Activated CD4-positive, alpha-beta T cell treated with anti-CD3 and anti-CD28 coated beads, Interleukin-2, amount 50 U/mL, for 1 hour (primary cell): ENCODE results near the gene SLC39A11.

Source experiments
- DNase-seq: peaks from one replicate; pipeline ENCODE4 v3.0.0-alpha.2; 2020

The SLC39A11 gene

DNA sequence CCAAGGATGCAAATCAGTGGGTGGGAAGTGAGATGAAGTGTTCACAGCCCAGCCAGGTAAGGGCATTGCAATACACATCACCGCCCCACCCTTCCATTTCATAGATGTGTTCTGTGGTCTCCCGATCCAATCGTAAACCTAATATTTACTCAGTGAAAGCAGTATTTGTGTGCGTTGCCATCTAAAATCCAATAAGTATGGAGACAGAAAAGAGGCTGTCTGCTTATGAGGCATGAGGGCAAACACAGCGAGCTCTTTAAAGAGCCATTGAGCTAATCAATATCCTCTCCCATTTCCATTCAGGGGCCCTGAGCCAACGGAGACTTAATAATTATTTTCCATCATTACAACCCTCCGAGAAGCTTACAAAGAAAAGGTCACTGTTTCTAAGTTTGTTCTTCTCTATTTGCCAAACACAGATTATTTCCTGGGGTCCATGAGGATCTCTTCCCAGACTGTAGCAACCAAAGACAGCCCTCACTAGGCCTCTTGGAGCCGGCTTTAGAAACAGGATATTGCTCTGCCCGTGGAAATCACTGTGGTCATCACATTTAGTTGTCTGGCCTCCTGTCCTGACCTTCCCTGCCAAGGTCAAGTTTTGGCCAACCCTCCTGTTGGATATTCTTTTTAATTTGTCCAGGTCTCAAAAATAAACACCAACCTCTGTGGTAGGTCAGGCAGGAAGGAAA is 120.1 kb downstream of the SLC39A11 start:
- DNase-seq: no peak

DNA sequence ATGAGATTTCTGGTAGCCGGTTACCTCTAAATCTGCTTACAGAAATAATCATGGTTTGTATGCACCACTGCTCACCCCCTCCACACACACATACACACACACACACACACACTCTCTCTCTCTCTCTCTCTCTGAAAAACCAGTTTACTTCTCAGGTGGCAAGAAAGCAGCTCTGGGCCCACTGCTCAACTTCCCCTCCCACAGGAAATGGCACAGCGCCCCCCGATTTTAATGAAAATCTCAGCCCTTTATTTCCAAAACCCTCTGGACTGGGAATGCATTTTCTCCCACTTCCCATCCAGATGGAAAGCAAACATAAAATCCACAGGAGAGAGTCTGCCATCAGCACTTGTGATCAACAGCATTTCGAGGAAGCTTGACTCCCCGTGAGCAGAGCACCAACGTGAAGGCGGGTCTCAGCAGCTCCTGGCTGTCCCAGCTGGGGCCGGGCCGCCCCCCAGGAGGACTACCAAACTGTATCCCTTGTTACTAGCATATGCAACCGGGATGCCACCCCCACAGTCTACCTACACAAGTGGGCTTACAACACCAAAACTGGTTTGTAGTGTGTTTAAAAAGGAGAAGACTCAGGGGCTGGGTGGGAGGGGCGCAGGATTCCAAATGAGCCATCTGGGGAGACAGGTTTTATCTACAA is 121.1 kb downstream of the SLC39A11 start:
- DNase-seq: no peak

DNA sequence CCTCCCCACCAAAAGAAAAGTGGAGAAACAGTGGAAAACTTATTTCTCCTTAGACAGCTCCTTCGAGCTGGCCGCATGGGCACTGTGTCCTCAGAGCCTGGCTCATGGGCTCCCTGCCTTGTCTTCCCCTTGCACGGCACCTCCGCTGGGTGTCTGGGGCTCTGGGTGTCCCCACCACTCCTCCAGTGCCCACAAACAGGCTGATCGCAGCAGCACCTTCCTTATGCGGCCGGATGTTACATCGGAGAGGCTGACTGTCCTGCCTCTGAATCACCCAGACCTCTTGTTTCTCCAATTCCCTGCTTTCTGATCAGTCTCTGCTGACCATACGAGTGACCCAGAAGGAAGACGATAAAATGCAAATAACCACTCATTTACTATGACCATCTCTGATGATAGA is 121.7 kb downstream of the SLC39A11 start:
- DNase-seq: no peak

DNA sequence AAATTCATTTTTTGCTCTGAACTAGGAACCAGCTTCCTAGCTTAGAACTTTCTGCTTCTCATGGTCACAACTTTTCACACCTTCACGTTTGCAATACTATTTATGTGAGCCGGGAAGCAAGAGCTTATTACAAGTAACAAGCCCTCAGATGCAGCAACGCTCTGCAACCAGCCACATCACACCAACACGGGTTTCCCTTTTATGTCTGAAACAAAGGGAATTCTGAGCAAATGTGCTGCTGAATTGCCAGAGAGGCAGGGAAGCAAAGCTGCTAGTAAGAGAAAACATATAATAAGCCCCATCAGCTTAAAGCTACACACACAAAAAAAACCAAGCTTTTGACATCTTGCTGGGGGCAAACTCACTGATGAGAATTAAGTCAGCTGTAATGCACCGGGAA is 122.2 kb downstream of the SLC39A11 start:
- DNase-seq: no peak

DNA sequence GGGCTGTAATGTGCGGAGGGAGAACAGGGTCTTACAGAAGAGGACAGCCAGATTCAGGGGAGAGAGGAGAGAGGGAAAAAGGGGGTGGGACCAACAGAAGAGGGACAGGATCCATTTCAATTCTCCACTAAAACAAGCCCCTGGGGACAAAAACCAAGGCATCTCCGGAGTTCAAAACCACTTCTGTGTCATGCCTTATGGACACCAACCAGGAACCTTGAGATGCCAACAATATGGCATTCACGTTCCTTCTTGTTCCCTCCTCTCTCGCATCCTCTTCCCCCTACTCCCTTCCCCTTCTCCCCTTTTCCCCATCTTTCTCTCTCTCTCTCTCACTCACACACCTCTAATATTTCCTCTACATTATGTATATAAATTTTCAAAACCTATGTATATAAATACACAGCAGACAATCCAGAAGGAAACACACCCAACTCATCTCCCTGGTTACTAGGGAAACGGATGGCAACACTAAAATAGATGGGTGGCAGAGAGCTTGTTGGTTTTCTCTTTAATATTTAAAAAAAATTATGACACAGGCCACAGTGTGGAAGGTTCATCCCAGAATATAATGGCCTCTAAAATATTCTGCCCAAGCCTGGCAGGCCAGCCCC is 123.1 kb downstream of the SLC39A11 start:
- DNase-seq: no peak

DNA sequence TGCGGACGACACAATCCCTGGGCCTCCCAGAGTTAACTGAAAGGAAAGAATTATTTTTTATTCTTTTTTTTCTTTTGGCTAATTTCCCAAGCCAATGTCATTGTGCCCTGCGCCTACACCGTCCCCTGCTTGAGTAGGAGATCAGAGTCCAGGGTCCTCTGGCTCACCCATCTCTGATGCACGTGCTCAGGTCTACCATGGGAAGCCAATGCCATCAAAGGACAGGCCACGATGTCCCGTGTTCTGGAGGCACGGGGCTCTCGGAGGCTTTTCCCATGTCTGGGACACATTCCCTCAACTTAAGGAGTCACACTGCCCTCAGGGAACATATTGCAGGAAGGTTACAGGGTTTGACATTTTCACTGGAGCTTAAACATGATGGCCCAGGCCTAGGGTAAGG is 123.7 kb downstream of the SLC39A11 start:
- DNase-seq: no peak

DNA sequence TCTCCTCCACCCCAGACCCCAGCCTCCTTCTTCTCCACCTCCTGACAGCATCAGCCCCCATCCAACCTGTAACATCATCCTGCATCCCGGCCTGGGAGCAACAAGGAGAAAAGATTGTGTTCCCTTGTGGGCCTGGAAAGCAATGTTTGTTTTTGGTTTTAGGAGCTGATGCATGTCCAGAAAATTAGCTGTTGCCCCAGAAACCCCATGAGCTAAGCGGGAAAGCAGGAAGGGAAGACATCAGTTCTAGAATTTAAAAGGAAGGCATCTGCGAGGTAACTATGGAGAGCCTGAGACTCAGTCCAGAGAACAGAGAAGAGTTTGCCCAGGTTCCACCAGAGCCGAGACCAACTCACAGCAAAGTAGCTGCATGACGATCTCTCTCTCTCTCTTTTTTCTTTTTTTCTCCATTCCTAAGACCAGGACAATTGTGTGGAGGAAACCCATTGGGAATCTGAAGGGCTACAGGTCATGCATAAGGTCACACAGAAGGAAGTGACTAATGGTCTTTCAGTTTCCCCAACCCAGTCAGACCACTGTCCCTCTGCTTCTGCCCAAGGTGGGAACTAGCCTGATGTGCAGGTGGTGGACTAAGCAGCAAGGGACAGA is 124.4 kb downstream of the SLC39A11 start:
- DNase-seq: no peak

DNA sequence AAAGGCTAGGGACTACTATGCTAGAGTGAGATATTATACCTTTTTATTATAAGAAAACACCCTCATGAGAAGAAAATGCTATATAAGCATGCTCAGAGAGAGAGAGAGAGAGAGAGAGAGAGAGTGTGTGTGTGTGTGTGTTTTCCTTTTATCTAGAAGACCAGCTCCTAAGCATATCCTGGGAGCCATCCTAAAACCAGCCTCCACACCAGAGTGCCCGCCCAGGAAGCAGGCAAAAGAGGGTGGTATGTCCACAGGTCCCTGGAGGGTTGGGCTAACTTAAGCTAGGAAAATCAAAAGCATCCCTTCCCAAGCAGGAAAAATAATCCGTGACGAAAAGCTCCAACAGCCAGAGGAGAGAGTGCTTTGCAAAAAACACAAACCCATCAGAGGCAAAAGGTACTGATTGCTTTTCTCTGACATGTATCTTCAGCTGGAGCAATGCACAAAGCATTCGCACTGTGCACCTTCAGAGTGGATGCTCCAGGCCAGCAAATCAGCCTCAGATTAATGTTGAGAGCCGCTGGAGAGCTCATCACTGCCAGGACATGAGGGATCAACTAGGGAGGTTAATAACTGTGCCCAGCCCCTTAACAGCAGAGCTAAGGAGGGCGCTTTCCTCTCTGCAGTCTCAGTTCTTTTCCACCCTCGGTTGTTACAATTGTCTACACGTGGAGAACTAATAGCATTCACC is 125.1 kb downstream of the SLC39A11 start:
- no peak for DNase-seq

DNA sequence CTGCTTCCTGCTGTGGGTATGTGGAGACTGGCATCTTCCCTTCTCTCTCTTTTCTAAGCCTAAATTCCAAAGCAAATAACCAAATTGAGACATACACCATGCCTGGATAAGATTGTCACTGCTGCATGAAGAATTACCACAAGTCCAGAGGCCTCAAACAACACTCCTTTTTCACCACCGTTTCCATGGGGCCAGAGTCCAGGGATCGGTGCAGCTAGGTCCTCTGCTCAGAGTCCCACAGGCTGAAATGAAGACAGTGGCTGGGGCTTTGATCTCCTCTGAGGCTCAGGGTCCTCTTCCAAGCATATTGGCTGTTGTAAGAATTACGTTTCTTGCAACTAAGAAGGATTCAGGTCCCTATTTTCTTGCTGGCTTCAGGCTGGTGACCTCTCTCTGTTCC is 130.4 kb downstream of the SLC39A11 start:
- DNase-seq: no peak

DNA sequence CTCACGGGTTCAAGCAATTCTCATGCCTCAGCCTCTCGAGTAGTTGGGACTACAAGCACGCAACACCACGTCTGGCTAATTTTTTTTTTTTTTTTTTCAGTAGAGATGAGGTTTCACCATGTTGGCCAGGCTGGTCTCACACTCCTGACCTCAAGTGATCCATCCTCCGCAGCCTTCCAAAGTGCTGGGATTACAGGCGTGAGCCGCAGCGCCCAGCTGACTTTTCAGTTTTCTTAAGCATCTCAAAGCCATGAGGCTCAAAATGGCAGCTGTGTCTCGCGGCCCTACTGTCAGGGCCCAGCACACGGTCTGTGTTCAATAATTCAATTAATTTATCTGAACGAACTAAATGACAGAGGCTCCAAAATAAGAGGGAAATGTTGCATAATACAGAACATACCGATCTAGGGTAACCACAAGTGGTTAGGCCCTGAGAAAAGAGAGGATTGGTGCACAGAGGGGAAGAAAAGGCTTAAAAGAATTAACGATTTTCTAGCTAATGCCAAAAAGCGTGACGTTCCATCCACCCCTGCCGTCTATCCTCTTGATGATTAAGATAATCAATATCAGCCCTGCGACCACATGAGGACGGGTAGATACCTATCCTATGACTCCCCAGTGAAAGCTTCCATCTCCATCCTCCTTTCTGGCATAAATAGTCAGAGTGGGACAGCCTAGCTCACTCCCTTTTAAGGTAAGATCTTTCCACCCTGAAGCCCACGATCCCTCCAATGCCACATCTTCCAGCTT is 136.9 kb downstream of the SLC39A11 start:
- DNase-seq: no peak

DNA sequence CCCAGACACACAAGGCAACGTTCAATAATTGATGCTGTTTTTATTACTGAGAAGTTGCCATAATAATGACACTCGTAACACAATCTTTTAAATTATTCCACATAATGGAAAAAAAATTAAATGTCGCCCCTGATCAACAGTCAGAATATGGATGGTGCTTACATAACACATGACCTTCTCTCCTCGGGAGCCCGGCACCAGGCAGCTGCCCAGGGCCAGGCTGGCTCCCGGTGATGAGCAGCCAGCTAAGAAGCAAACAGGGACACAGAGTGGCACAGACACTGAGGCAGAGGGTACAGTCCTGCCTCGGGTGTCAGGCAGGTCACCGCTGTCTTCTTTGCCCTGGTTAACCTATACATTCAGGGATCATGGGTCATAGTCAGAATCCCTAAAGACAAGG is 137.9 kb downstream of the SLC39A11 start:
- DNase-seq: no peak

DNA sequence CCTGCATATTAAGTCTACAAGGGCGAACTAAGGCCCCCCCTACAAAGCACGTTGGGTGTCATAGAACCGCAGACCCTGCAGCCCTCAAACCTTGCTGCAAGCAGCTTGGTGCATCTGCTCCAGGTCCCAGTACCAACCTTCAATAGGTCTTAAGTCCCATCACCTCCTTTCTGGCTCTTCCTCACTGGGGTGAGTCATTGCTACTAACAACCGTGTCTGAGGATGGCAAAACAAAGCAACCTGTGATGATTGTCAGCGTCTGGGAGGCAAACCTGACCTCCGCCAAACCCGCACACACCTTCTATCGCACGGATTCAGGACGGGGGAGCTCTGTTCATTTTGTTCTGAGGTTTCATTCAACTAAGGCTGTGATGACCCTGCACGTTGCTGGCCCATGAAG is 138.9 kb downstream of the SLC39A11 start:
- no peak for DNase-seq

DNA sequence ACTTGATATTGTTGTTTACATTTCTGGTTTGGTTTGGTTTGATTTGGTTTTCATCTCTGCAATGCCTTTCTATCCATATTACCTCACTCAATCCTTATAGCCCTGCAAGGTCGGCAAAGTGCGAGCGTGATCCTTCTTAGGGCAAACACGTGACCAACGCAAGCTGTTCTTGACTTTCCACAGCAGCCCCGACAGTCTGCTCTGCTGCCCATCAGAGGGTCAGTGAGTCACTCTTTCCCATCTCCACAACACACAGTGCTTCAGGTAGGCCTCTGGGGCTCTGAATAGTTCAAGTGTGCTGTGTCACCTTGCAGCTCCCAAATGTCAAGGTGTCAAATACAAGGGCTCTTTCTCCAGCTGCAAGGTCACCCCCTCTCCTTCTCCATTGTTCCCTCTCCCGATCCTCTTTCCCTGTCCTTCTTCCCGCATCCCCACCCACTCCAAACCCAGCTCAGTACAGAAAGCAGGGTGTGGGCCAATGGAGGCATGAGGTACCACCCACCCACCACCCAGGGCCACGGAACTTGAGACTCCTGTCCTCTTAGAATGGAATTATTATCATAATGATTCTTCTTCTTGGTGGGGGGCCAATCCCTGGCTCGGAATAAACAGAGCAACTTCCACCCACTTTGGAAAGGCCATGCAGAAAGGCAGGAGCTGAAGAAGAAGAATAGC is 139.7 kb downstream of the SLC39A11 start:
- no peak for DNase-seq

DNA sequence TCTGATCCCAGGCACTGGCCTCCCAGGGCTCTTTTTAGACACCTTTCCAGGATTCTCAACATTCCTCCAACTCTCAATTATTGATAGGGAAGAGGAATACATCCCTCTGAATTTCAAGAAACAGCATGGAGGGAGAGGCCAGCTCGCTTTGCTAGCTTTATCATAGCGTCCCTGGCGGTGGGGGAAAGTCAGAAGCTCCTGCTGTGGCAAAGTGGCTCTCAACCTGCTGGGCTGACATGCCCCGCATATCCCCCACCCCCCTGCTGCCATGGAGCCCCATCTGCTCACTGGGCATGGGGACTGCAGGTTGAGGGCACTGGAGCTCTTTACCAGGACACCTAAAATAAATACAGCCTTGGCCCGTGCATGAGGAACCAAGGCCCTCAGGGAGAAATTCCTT is 140.3 kb downstream of the SLC39A11 start:
- DNase-seq: no peak

DNA sequence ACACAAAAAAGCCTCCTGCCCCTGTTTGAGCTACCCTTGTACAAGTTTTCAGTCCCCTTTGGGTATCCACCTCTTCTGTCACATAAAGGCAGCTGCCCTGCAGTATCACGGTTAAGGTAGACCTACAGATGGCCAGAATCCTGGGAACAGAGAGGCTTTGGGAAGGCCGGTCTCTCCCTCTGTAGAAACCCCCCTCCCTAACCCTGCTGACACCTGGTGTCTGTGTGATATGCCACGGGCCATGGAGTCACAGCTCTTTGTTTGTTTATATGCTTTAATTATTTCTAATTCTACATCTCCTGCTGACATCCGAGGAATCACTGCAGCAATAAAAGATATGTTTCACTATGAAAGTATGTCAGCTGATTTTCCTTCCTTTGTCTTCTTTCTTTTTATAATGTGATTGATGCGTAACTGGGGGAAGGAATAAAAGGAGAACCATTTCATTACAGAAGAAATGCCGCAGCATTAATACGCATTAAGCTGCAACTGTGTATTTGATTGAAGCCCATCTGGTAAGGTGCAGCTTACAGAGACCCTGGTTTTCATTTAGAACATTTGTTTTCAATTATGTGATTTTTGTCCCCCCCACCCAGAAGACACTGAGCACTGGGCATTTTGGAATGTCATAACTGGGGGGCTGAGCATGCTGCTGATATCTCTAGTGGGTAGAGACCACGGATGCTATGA is 142.1 kb downstream of the SLC39A11 start:
- DNase-seq: no peak

DNA sequence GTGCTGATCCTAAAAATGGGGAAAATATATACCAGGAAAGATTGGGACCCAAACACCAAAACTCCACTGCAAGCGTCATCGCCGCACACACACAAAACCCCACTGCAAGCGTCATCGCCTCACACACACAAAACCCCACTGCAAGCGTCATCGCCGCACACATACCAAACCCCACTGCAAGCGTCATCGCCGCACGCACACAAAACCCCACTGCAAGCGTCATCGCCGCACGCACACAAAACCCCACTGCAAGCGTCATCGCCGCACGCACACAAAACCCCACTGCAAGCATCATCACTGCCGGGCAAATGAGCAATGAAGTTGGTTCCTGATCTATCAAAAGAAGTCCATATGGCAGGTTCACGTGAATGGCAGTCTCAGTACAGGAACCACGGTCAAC is 144.4 kb downstream of the SLC39A11 start:
- no peak for DNase-seq

DNA sequence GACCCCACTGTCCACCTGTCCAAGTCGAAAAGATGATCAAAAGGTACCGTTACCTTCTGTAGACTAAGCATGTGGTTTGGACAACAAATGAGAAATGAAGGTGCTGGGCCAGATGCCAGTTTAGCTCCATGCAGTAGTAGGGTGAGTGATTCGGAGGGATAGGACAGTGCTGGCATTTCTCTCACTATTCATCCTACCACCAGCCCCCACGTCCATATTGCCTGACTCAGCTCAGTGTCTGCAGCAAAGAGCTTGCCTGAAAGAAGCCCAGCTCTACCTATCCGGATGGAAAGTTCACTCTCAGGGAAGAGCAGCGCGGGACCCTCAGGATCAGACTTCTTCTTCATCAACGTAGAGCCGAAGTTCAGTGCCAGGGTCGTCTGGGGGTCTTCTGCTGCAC is 145.0 kb downstream of the SLC39A11 start:
- no peak for DNase-seq

DNA sequence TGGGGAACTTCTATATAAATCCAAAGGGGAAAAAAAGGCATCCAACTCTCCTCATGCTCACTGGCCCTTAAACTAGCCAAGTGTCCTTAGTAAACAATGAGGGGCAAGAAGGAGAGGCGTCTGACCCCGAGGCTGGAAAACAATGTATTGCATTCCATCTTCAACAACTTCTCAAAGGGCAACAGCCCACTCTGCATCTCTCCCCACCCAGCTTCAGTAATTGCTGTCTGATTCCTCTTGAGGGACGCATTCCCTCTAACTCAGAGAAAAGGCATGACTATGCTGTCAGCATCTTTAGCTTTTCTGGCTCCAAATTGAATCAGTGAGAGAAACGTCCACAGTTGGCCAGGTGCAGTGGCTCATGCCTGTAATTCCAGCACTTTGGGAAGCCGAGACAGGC is 145.8 kb downstream of the SLC39A11 start:
- no peak for DNase-seq

DNA sequence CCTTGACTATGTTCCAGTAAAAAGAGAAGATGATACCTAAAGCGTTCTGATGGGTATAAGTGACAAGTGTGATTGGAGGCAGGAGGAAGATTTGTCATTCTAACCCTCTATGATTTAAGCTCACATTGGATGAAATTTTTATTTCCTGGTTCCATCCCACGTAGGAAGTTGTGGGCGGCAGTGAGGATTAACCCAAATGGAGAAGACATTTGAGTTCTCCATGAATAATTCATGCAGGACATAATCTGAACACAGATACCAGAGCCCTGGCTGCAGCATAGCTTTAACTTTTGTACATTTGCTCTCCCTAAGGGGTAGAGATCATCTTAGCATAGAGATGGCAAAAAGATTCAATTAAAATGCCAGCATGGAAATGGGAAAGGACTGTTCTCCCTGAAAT is 146.3 kb downstream of the SLC39A11 start:
- DNase-seq: no peak

DNA sequence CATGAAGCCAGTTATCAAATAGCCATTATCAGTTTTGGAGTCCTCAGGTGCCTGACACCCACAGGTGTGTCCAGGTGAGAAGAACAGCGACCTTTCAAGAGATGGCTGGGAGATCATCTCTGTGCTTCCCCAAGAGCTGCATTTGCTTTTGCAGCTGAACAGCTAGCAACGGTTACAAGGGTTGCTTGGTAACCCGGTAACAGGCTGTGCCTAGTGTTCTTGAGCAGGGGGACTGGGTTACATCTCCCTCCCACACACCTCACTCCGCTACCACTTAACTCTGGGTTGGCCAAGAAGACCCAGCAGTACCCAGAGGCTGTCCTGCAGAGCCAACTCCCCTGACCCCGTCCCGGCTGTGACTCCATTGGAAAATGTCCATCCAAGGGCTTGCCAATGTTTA is 147.0 kb downstream of the SLC39A11 start:
- no peak for DNase-seq
